ENCODE results near the gene BMP15. TPM values are rescaled to one million over a fixed set of nuclear protein-coding genes. Genes with fewer than 3 reads are reported as not detected.

The BMP15 gene
- total and polyA plus RNA-seq, 11 donors, result not detected

- Histone ChIP-seq H3K4me1 (no peaks in the 10 kb centered on the region), H3K9me3 (peaks cover 0 to 17% (median 0%) of the 10 kb centered on the region in 12 donors), H3K36me3 (no peaks in the 10 kb centered on the region), H3K4me3 (no peak overlapping the region), H3K27ac (no peak overlapping the region), H3K27me3 (peaks cover 0 to 8% (median 0%) of the 10 kb centered on the region in 9 donors)
- intact Hi-C loops (cut with DNase I), result no loop called here
- WGBS, 4 donors, result 64 to 97% (median 83%) methylated on average over 2 of the region's 2 CpGs
- no peak for TF ChIP-seq CTCF (IDR thresholded peaks at IDR 0.05)
- TF ChIP-seq POLR2A (IDR thresholded peaks at IDR 0.05), result no peak
- ATAC-seq (no peak), DNase-seq (no peak)
Observed at GRCh38 chrX:50888884-50889283, 21.7 kb upstream of the BMP15 start.

GRCh38 chrX:50889582-50889981 is 21.0 kb upstream of the BMP15 start:
- no peak overlapping the region for H3K27ac ChIP-seq
- H3K4me3 ChIP-seq, result no peak overlapping the region
- TF ChIP-seq POLR2A (IDR thresholded peaks at IDR 0.05), result no peak
- TF ChIP-seq CTCF (IDR thresholded peaks at IDR 0.05), result no peak

GRCh38 chrX:50893047-50893446 is 17.5 kb upstream of the BMP15 start:
- H3K36me3 ChIP-seq, result no peaks in the 10 kb centered on the region
- TF ChIP-seq CTCF (IDR thresholded peaks at IDR 0.05), result no peak
- TF ChIP-seq POLR2A (IDR thresholded peaks at IDR 0.05), result no peak
- 77 to 98% (median 91%) methylated on average over 3 of the region's 3 CpGs for WGBS, 4 donors
- H3K4me1 ChIP-seq, result no peaks in the 10 kb centered on the region
- peaks cover 0 to 16% (median 0%) of the 10 kb centered on the region in 9 donors for H3K27me3 ChIP-seq
- peaks cover 0 to 17% (median 0%) of the 10 kb centered on the region in 12 donors for H3K9me3 ChIP-seq
- no peak overlapping the region for H3K4me3 ChIP-seq
- no peak for DNase-seq
- ATAC-seq, result no peak
- no peak overlapping the region for H3K27ac ChIP-seq
- intact Hi-C loops (cut with DNase I), result no loop called here

More at GRCh38 chrX:50889582-50889981, 21.0 kb upstream of the BMP15 start:
- Histone ChIP-seq H3K4me1 (no peaks in the 10 kb centered on the region), H3K36me3 (no peaks in the 10 kb centered on the region), H3K27me3 (peaks cover 0 to 11% (median 0%) of the 10 kb centered on the region in 9 donors), H3K9me3 (peaks cover 0 to 17% (median 0%) of the 10 kb centered on the region in 12 donors)
- no peak for DNase-seq
- intact Hi-C loops (cut with DNase I), result no loop called here
- WGBS, 4 donors, result 56 to 81% (median 78%) methylated on average over 3 to 4 of the region's 4 CpGs
- ATAC-seq, result no peak

GRCh38 chrX:50893466-50893865 is 17.1 kb upstream of the BMP15 start:
- Histone ChIP-seq H3K36me3 (no peaks in the 10 kb centered on the region), H3K9me3 (peaks cover 0 to 17% (median 0%) of the 10 kb centered on the region in 12 donors), H3K27me3 (peaks cover 0 to 18% (median 0%) of the 10 kb centered on the region in 9 donors), H3K4me3 (no peak overlapping the region), H3K27ac (no peak overlapping the region), H3K4me1 (no peaks in the 10 kb centered on the region)
- no peak for DNase-seq
- ATAC-seq, result no peak
- intact Hi-C loops (cut with DNase I), result no loop called here
- no peak for TF ChIP-seq CTCF (IDR thresholded peaks at IDR 0.05)
- TF ChIP-seq POLR2A (IDR thresholded peaks at IDR 0.05), result no peak
- 0 to 3% (median 1%) methylated on average over 1 of the region's 1 CpG for WGBS, 4 donors
